ENCODE measurements around the gene ICAM4. TPM values are rescaled to one million over a fixed set of nuclear protein-coding genes. Genes with fewer than 3 reads are reported as not detected.
A peak's percentile ranks its signal among the peaks of the same experiment; 100 is the strongest.

The ICAM4 gene
- total and polyA plus RNA-seq, 2 of the 13 experiments (the other 11 are each of a cell fraction or from before 2014, with no cell fraction given) = 2.9 to 4.0 TPM

GRCh38 chr19:10289167-10289835, 2.5 kb downstream of the ICAM4 start (continued):
- peak; percentile 72; the same call in 1 of the 2 replicates for TF ChIP-seq ZNF329 (CRISPR knock-in tag; IDR thresholded peaks at IDR 0.05; ENCODE audit: low read depth)
- peak; percentile 70; the same call in 1 of the 2 replicates for TF ChIP-seq SMAD1 (CRISPR knock-in tag; IDR thresholded peaks at IDR 0.05; ENCODE audit: borderline replicate concordance, low read depth)
- TF ChIP-seq ZMAT5 (CRISPR knock-in tag; IDR thresholded peaks at IDR 0.05; ENCODE audit: borderline replicate concordance, low read depth) = no peak
- 0 out of 2 replicates have a peak, but pooled peaks have one; percentile 33 for TF ChIP-seq MTF1 (CRISPR knock-in tag; IDR thresholded peaks at IDR 0.05)
- peak; percentile 28; the same call in 1 of the 2 replicates for TF ChIP-seq TOPORS (CRISPR knock-in tag; IDR thresholded peaks at IDR 0.05)
- TF ChIP-seq, protein P1, sequence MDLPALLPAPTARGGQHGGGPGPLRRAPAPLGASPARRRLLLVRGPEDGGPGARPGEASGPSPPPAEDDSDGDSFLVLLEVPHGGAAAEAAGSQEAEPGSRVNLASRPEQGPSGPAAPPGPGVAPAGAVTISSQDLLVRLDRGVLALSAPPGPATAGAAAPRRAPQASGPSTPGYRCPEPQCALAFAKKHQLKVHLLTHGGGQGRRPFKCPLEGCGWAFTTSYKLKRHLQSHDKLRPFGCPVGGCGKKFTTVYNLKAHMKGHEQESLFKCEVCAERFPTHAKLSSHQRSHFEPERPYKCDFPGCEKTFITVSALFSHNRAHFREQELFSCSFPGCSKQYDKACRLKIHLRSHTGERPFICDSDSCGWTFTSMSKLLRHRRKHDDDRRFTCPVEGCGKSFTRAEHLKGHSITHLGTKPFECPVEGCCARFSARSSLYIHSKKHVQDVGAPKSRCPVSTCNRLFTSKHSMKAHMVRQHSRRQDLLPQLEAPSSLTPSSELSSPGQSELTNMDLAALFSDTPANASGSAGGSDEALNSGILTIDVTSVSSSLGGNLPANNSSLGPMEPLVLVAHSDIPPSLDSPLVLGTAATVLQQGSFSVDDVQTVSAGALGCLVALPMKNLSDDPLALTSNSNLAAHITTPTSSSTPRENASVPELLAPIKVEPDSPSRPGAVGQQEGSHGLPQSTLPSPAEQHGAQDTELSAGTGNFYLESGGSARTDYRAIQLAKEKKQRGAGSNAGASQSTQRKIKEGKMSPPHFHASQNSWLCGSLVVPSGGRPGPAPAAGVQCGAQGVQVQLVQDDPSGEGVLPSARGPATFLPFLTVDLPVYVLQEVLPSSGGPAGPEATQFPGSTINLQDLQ (CRISPR knock-in tag; IDR thresholded peaks at IDR 0.05) = no peak
- TF ChIP-seq, protein P2, sequence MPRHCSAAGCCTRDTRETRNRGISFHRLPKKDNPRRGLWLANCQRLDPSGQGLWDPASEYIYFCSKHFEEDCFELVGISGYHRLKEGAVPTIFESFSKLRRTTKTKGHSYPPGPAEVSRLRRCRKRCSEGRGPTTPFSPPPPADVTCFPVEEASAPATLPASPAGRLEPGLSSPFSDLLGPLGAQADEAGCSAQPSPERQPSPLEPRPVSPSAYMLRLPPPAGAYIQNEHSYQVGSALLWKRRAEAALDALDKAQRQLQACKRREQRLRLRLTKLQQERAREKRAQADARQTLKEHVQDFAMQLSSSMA (CRISPR knock-in tag; IDR thresholded peaks at IDR 0.05) = 0 out of 2 replicates have a peak, but pooled peaks have one; percentile 59
- TF ChIP-seq MAX (IDR thresholded peaks at IDR 0.05) = peak; percentile 86
- 0 out of 2 replicates have a peak, but pooled peaks have one; percentile 53 for TF ChIP-seq ZNF350 (CRISPR knock-in tag; IDR thresholded peaks at IDR 0.05; ENCODE audit: borderline replicate concordance, low read depth)
- TF ChIP-seq, protein P3, sequence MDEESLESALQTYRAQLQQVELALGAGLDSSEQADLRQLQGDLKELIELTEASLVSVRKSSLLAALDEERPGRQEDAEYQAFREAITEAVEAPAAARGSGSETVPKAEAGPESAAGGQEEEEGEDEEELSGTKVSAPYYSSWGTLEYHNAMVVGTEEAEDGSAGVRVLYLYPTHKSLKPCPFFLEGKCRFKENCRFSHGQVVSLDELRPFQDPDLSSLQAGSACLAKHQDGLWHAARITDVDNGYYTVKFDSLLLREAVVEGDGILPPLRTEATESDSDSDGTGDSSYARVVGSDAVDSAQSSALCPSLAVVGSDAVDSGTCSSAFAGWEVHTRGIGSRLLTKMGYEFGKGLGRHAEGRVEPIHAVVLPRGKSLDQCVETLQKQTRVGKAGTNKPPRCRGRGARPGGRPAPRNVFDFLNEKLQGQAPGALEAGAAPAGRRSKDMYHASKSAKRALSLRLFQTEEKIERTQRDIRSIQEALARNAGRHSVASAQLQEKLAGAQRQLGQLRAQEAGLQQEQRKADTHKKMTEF (CRISPR knock-in tag; IDR thresholded peaks at IDR 0.05) = 0 out of 2 replicates have a peak, but pooled peaks have one; percentile 24
- TF ChIP-seq, protein P4, sequence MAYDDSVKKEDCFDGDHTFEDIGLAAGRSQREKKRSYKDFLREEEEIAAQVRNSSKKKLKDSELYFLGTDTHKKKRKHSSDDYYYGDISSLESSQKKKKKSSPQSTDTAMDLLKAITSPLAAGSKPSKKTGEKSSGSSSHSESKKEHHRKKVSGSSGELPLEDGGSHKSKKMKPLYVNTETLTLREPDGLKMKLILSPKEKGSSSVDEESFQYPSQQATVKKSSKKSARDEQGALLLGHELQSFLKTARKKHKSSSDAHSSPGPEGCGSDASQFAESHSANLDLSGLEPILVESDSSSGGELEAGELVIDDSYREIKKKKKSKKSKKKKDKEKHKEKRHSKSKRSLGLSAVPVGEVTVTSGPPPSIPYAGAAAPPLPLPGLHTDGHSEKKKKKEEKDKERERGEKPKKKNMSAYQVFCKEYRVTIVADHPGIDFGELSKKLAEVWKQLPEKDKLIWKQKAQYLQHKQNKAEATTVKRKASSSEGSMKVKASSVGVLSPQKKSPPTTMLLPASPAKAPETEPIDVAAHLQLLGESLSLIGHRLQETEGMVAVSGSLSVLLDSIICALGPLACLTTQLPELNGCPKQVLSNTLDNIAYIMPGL (CRISPR knock-in tag; IDR thresholded peaks at IDR 0.05; ENCODE audit: borderline replicate concordance in 1 of 2, low read depth in 1 of 2) = peak in 1 of 2 experiments; percentile 58; a peak in 1 of 4 replicates
- peak; percentile 68 for TF ChIP-seq AGO1 (IDR thresholded peaks at IDR 0.05; ENCODE audit: low read depth, low read length, poor library complexity, severe bottlenecking)
- peak; percentile 47; the same call in 1 of the 2 replicates for TF ChIP-seq SP5 (CRISPR knock-in tag; IDR thresholded peaks at IDR 0.05; ENCODE audit: borderline replicate concordance, low read depth)
- peak; percentile 64; the same call in 1 of the 2 replicates for TF ChIP-seq ZIK1 (CRISPR knock-in tag; IDR thresholded peaks at IDR 0.05; ENCODE audit: borderline replicate concordance, low read depth)
- TF ChIP-seq, protein P5, sequence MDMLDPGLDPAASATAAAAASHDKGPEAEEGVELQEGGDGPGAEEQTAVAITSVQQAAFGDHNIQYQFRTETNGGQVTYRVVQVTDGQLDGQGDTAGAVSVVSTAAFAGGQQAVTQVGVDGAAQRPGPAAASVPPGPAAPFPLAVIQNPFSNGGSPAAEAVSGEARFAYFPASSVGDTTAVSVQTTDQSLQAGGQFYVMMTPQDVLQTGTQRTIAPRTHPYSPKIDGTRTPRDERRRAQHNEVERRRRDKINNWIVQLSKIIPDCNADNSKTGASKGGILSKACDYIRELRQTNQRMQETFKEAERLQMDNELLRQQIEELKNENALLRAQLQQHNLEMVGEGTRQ (IDR thresholded peaks at IDR 0.05; ENCODE audit: low read depth, low read length) = no peak
- TF ChIP-seq, protein P5 (CRISPR knock-in tag; IDR thresholded peaks at IDR 0.05; ENCODE audit: borderline replicate concordance) = peak; percentile 69; the same call in 1 of the 2 replicates
- TF ChIP-seq TBL1XR1 (IDR thresholded peaks at IDR 0.05; ENCODE audit: borderline replicate concordance, low read length, partially characterized antibody) = no peak
